ENCODE data around the gene TRIO. TPM values are rescaled to one million over a fixed set of nuclear protein-coding genes. Genes with fewer than 3 reads are reported as not detected.

The TRIO gene
- total RNA-seq, 2 experiments from 2014 or later: 9.2 to 11.3 TPM

- H3K36me3 Mint-ChIP-seq (ENCODE audit: low read depth): no peaks in the 10 kb centered on the region
- intact Hi-C loops (cut with DNase I, micrococcal nuclease): no loop called here
- POLR2A ChIA-PET: no interaction called here
- ATAC-seq (no peak), DNase-seq (no peak)
- no peaks in the 10 kb centered on the region for H3K9me3 Mint-ChIP-seq (ENCODE audit: low read depth)
- H3K4me1 Mint-ChIP-seq: peaks cover 15% of the 10 kb centered on the region
- CTCF ChIA-PET: interaction anchor here (0.9 kb wide), 1 partner anchor 315 kb away, joined by 4 read pairs; no protein-coding TSS in a partner anchor
- H3K27me3 Mint-ChIP-seq: no peaks in the 10 kb centered on the region
- no peak overlapping the region for H3K27ac Mint-ChIP-seq
- H3K4me3 Mint-ChIP-seq: no peak overlapping the region
Measured at GRCh38 chr5:14332746-14333145, 189.6 kb downstream of the TRIO start.

DNA sequence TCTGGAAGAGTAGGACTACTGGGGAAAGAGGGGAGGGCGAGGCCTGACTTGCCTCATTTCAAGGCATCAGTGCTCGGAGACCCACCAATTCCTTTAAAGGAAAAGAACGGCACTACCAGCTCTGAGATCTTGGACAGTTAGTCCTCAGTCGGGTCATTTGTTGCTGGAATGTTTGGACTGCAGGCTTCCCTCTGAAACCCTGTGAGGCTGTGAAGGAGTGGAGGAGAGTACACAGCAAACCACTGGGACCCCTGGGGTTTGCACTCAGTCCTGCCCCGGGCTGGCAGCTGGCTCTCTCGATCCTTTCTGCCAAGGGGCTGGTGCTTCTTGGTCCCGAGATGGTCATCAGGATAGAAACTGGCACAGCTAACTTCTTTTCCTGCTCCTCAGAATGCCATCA, 194.5 kb downstream of the TRIO start:
- no peak overlapping the region for H3K27ac Mint-ChIP-seq
- ATAC-seq (no peak), DNase-seq (no peak)
- no peaks in the 10 kb centered on the region for H3K4me1 Mint-ChIP-seq
- H3K36me3 Mint-ChIP-seq (ENCODE audit: low read depth): no peaks in the 10 kb centered on the region
- intact Hi-C loops (cut with DNase I, micrococcal nuclease): no loop called here
- ChIA-PET CTCF (no interaction called here), POLR2A (no interaction called here)
- H3K9me3 Mint-ChIP-seq (ENCODE audit: low read depth): no peaks in the 10 kb centered on the region
- no peaks in the 10 kb centered on the region for H3K27me3 Mint-ChIP-seq
- no peak overlapping the region for H3K4me3 Mint-ChIP-seq

- ChIA-PET CTCF (interaction anchor here (1.0 to 1.3 kb wide), 2 partner anchors 15 to 44 kb away, joined by 3 read pairs; no protein-coding TSS in a partner anchor), POLR2A (no interaction called here)
- Mint-ChIP-seq H3K4me3 (no peak overlapping the region), H3K4me1 (no peaks in the 10 kb centered on the region), H3K27me3 (no peaks in the 10 kb centered on the region), H3K27ac (no peak overlapping the region), H3K9me3 (ENCODE audit: low read depth) (no peaks in the 10 kb centered on the region), H3K36me3 (ENCODE audit: low read depth) (no peaks in the 10 kb centered on the region)
- DNase-seq (no peak), ATAC-seq (no peak)
- intact Hi-C loops (cut with DNase I, micrococcal nuclease): no loop called here
Measured at GRCh38 chr5:14339468-14339867, 196.3 kb downstream of the TRIO start.

DNA sequence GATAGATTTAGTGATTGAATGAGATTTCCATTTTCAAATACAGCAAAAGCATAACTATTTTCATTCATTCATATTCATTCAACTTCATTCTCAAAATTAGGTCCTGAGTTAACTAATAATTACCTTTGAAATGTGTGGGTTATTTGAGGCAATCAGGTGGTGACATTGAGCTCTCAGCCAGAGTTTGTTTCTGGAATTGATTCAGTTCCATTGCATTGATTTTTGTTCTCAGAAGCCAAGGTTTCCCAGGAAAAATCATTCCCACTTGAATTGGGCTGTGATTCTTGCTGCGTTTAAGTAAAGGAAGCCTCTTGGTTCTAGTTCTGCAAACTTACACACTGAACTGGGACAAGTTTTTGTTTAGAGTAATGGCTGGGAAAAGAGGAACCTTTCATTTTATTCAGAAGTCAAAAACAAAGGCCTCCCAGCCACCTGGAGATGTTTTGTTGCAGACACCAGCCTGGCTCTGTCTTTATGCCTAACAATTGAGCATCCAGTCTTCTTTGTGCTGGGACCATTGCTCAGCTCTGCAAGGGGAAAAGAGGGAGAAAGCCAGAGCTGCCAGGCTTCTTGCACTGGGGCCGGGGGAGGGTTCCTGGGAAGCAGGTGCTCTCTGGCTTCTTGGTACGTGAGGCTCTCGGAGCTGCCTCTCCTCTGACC, 198.6 kb downstream of the TRIO start:
- Mint-ChIP-seq H3K4me1 (no peaks in the 10 kb centered on the region), H3K36me3 (ENCODE audit: low read depth) (no peaks in the 10 kb centered on the region), H3K27me3 (no peaks in the 10 kb centered on the region), H3K9me3 (ENCODE audit: low read depth) (no peaks in the 10 kb centered on the region), H3K4me3 (no peak overlapping the region), H3K27ac (no peak overlapping the region)
- ATAC-seq: no peak
- POLR2A ChIA-PET: no interaction called here
- DNase-seq: no peak
- intact Hi-C loops (cut with DNase I, micrococcal nuclease): no loop called here
- CTCF ChIA-PET: interaction anchor here (0.7 to 1.9 kb wide), 4 partner anchors 10 to 307 kb away, joined by 3 to 4 read pairs (median 3); no protein-coding TSS in a partner anchor

DNA sequence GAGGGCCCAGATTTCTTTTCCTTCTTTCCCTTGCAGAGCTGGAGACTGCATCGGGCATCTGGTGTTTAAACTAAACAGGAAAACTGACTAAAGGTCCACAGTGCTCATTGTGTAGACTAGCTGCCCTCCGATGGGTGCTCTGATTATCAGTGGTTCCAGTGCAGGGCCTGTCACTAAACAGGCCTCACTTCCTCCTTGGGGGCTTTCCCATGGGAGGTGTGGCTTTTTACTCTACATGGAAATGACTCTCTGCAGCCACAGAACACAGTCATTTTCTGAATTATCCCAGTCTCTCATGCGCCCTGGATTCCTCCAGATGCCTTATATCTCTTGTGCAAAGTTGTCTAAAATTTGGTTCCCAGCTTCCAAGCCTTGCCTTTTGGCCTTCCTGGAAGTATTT, 199.2 kb downstream of the TRIO start:
- ChIA-PET CTCF (interaction anchor here (0.7 to 1.9 kb wide), 4 partner anchors 9 to 306 kb away, joined by 3 to 4 read pairs (median 3); no protein-coding TSS in a partner anchor), POLR2A (no interaction called here)
- ATAC-seq: peak; percentile 33
- DNase-seq: no peak
- Mint-ChIP-seq H3K9me3 (ENCODE audit: low read depth) (no peaks in the 10 kb centered on the region), H3K36me3 (ENCODE audit: low read depth) (no peaks in the 10 kb centered on the region), H3K4me1 (no peaks in the 10 kb centered on the region), H3K27ac (no peak overlapping the region), H3K27me3 (no peaks in the 10 kb centered on the region), H3K4me3 (no peak overlapping the region)
- intact Hi-C loops (cut with DNase I, micrococcal nuclease): no loop called here

DNA sequence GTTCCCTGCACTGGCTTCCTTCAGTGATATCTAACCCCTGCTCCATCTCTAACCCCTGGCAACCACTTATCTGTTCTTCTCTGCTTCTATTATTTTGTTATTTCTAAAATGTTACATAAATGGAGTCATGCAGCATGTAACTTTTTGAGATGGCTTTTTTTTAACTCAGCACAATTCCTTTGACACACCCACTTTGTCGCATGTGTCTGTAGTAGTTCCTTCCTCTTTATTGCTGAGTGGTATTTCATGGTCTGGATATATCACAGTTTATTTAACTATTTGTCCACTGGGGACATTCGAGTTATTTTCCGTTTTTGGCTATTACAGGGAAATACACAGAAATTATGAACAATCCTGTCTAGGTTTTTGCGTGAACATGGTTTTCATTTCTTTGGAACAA, 200.2 kb downstream of the TRIO start:
- Mint-ChIP-seq H3K4me3 (no peak overlapping the region), H3K27me3 (no peaks in the 10 kb centered on the region), H3K36me3 (ENCODE audit: low read depth) (no peaks in the 10 kb centered on the region), H3K27ac (no peak overlapping the region), H3K9me3 (ENCODE audit: low read depth) (no peaks in the 10 kb centered on the region), H3K4me1 (no peaks in the 10 kb centered on the region)
- POLR2A ChIA-PET: no interaction called here
- DNase-seq (no peak), ATAC-seq (no peak)
- CTCF ChIA-PET: interaction anchor here (0.7 to 1.1 kb wide), 3 partner anchors 8 to 305 kb away, joined by 3 to 4 read pairs (median 3); no protein-coding TSS in a partner anchor
- intact Hi-C loops (cut with DNase I, micrococcal nuclease): no loop called here

- no peak overlapping the region for H3K27ac Mint-ChIP-seq
- DNase-seq (no peak), ATAC-seq (no peak)
- no peaks in the 10 kb centered on the region for H3K27me3 Mint-ChIP-seq
- CTCF ChIA-PET: interaction anchor here (0.6 kb wide), 1 partner anchor 9 kb away, joined by 3 read pairs; no protein-coding TSS in a partner anchor
- POLR2A ChIA-PET: no interaction called here
- no peaks in the 10 kb centered on the region for H3K36me3 Mint-ChIP-seq (ENCODE audit: low read depth)
- H3K4me3 Mint-ChIP-seq: no peak overlapping the region
- no peaks in the 10 kb centered on the region for H3K4me1 Mint-ChIP-seq
- intact Hi-C loops (cut with DNase I, micrococcal nuclease): no loop called here
- H3K9me3 Mint-ChIP-seq (ENCODE audit: low read depth): peaks cover 6% of the 10 kb centered on the region
Measured at GRCh38 chr5:14347522-14347921, 204.4 kb downstream of the TRIO start.

- intact Hi-C loops (cut with DNase I, micrococcal nuclease): no loop called here
- POLR2A ChIA-PET: no interaction called here
Measured at GRCh38 chr5:14348142-14348541, 205.0 kb downstream of the TRIO start.

DNA sequence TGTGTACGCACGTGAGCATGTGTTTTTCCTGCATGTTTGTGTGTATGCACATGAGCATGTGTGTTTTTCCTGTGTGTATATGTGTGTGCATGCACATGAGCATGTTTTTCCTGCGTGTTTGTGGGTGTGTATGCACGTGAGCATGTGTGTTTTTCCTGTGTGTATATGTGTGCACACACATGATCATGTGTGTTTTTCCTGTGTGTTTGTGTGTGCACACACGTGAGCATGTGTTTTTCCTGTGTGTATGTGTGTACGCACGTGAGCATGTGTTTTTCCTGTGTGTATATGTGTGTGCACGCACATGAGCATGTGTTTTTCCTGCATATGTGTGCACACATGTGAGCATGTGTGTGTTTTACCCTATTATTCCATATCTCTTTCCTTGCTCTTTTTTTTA, 205.9 kb downstream of the TRIO start:
- Mint-ChIP-seq H3K4me1 (no peaks in the 10 kb centered on the region), H3K9me3 (ENCODE audit: low read depth) (peaks cover 6% of the 10 kb centered on the region), H3K4me3 (no peak overlapping the region), H3K27me3 (no peaks in the 10 kb centered on the region), H3K36me3 (ENCODE audit: low read depth) (no peaks in the 10 kb centered on the region), H3K27ac (no peak overlapping the region)
- intact Hi-C loops (cut with DNase I, micrococcal nuclease): no loop called here
- CTCF ChIA-PET: interaction anchor here (1.2 kb wide), 1 partner anchor 300 kb away, joined by 3 read pairs; no protein-coding TSS in a partner anchor
- no peak for DNase-seq
- POLR2A ChIA-PET: no interaction called here
- ATAC-seq: no peak

More at GRCh38 chr5:14348142-14348541, 205.0 kb downstream of the TRIO start:
- Mint-ChIP-seq H3K9me3 (ENCODE audit: low read depth) (peaks cover 6% of the 10 kb centered on the region), H3K27ac (no peak overlapping the region), H3K27me3 (no peaks in the 10 kb centered on the region), H3K36me3 (ENCODE audit: low read depth) (no peaks in the 10 kb centered on the region), H3K4me1 (no peaks in the 10 kb centered on the region), H3K4me3 (no peak overlapping the region)
- DNase-seq: no peak
- no peak for ATAC-seq
- CTCF ChIA-PET: no interaction called here

DNA sequence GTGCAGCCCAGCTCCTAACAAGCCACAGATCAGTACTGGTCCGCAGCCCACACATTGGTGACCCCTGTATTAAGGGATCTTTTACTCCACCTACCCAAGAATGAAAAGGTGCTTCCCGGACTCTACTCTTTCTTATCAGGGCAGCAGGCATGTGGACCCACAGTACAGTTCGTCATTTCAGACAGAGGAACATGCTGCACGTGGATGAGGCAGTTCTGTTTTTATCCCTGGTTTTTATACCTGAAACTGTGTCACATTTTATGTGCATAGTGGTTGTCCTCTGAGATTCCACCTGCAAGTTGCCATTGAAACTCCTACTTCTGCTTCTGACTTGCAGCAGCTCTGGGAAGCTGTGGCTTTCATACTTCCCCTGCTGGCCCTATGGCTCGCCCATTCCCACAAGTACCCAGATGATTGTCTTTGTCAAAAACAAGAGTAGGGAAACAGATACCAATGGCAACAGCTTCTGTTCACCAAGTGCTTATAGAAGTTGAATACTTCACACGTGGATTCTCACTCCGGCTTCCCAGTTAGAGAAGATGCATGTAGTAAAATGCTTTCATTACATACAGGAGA, 208.0 kb downstream of the TRIO start:
- no peaks in the 10 kb centered on the region for H3K4me1 Mint-ChIP-seq
- ATAC-seq (no peak), DNase-seq (no peak)
- H3K36me3 Mint-ChIP-seq (ENCODE audit: low read depth): no peaks in the 10 kb centered on the region
- peaks cover 6% of the 10 kb centered on the region for H3K9me3 Mint-ChIP-seq (ENCODE audit: low read depth)
- intact Hi-C loops (cut with DNase I, micrococcal nuclease): loop anchor here in 1 of 2 experiments (5.0 kb wide), 1 partner anchor 364 kb away; no protein-coding TSS in a partner anchor
- CTCF ChIA-PET: interaction anchor here (0.8 to 2.2 kb wide), 16 partner anchors 7 to 578 kb away, joined by 3 to 47 read pairs (median 5); no protein-coding TSS in a partner anchor
- no peaks in the 10 kb centered on the region for H3K27me3 Mint-ChIP-seq
- no peak overlapping the region for H3K27ac Mint-ChIP-seq
- H3K4me3 Mint-ChIP-seq: no peak overlapping the region
- POLR2A ChIA-PET: no interaction called here

DNA sequence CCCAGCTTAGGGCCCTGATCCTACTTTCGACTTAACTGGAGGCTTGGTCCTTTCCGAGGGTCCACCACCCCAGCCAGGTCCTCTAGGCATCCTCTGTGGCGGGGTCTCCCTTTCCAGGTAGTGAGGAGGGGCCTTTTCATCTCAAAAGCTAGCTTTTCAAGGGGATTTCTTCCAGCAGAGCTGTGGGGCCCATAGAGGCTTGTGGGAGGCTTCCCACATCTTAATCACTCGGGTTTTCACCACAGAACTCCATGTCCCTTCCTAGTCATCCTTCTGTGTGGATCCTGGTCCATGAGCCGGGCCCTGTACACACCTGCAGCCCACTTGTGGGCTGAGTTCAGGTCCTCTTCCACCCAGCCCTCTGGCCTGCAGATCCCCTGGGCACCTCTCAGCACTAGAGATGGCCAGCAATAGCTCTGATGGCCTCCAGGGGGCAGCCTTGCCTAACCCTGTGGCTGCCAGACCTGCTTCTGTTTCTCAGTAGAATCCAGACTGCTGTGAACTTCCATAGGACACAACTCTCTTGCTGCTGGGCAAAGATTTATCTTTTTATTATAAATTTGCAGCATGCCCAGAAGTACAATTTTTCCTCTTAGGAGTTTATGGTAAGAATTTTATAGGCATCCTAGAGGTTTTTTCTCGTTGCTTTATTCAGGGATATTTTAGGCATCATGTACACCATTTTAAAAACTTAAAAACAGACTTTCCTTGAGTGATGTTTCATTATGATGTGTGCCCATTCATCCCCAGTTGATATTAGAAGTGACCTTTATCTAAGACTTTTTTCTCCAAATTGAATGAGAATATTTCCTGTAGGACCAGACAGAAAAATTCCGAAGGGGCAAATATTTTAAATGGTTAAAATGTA, 208.9 kb downstream of the TRIO start:
- peak; percentile 91 for ATAC-seq
- ChIA-PET CTCF (interaction anchor here (0.5 to 2.2 kb wide), 24 partner anchors 8 to 577 kb away, joined by 3 to 47 read pairs (median 4); no protein-coding TSS in a partner anchor), POLR2A (interaction anchor here (0.6 kb wide), 1 partner anchor 296 kb away, joined by 3 read pairs; no protein-coding TSS in a partner anchor)
- peaks cover 6% of the 10 kb centered on the region for H3K9me3 Mint-ChIP-seq (ENCODE audit: low read depth)
- intact Hi-C loops (cut with DNase I, micrococcal nuclease): loop anchor here (1.0 to 5.0 kb wide), 2 partner anchors 296 to 365 kb away; no protein-coding TSS in a partner anchor
- H3K4me3 Mint-ChIP-seq: no peak overlapping the region
- no peaks in the 10 kb centered on the region for H3K27me3 Mint-ChIP-seq
- H3K27ac Mint-ChIP-seq: no peak overlapping the region
- no peaks in the 10 kb centered on the region for H3K4me1 Mint-ChIP-seq
- no peaks in the 10 kb centered on the region for H3K36me3 Mint-ChIP-seq (ENCODE audit: low read depth)
- peak; percentile 75 for DNase-seq
